NCI-H446 (cell line): ENCODE data around the gene ZNF880.
"Not testable (repeated sequence)": the region's sequence is repeated elsewhere in the genome, so short reads cannot be mapped to it uniquely, and the experiment has no call there.

Experiments used
- DNase-seq, 2 experiments: peaks; one replicate each; lab custom pipeline; 2025; lab: John Stamatoyannopoulos, UW

ZNF880 gene

GRCh38 chr19:52369559-52370340, at the start of gene ZNF880:
TSS of gene ZNF880 (plus strand) at chr19:52369923. CDS start at chr19:52369966, 43 bp downstream.
- peak in 1 of 2 experiments; percentile 31 for DNase-seq

- no peak for DNase-seq
Measured at GRCh38 chr19:52322429-52322828, 47.3 kb upstream of the ZNF880 start.

DNA sequence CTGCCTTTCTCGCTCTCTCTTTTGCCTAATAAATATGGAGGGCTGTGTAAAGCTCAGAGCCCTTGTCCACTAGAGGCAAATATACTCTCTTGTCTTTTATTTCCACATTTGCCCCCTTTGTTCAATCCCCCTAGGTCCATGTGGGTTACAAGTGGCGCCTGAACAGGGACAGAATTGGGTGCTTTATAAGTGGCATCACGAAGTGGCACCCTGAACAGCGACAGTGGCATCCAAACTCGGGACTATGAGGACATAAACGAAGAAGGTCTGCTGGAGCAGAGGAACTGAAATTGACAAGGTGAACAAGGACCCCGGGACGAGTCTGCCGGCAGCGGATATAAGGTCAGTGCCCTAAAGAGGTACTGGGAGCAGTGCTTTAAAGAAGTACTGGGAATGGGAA, 38.0 kb upstream of the ZNF880 start:
- DNase-seq, result no peak

- no peak for DNase-seq
Measured at GRCh38 chr19:52335768-52336116, 34.0 kb upstream of the ZNF880 start.

GRCh38 chr19:52336117-52336790, 33.5 kb upstream of the ZNF880 start, which contains the start of gene ZNF610:
TSS of gene ZNF610 (plus strand) at chr19:52336243. CDS start at chr19:52349173, 12,930 bp downstream.
- DNase-seq, result peak in 1 of 2 experiments; percentile 10

GRCh38 chr19:52336791-52337381, 32.8 kb upstream of the ZNF880 start:
- DNase-seq, result no peak

- not testable (repeated sequence) for DNase-seq
Measured at GRCh38 chr19:52339022-52339421, 30.7 kb upstream of the ZNF880 start.

DNA sequence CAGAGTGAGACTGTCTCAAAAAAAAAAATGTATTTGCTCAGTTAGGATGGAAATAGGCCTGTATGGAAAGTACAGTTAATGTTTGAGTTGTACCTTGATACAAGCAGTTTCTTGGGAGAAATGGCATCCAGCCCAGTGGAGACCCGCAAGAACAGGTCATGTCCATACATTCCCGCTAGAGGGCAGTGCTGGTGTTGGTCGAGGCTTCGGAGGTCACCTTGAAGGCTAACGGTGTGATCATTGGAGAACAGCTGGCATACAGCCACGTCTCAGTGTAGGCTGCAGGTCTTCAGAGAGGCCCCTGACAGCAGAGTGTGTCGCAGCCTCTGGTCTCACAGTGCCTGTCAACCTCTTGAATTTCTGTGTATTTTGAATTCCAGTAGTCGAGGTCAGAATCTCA, 26.2 kb upstream of the ZNF880 start:
- DNase-seq, result no peak

DNA sequence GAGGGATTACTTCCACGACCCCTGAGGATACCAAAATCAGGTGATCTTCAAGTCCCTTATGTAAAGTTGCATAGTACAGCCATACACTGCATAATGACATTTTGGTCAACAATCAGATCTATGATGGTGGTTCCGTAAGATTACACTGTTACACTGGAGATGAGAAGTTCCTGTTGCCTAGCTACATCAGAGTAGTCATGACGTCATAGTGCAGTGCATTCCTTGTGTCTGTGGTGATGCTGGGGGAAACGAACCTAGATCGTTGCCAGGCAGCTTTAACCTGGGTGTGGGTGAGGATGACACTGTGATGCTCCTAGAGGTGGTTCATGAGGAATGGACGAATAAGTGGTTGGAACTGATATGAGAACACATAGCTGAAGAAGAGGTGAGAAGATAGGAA, 24.6 kb upstream of the ZNF880 start:
- no peak for DNase-seq

GRCh38 chr19:52351512-52351911, 18.2 kb upstream of the ZNF880 start:
- no peak for DNase-seq

DNA sequence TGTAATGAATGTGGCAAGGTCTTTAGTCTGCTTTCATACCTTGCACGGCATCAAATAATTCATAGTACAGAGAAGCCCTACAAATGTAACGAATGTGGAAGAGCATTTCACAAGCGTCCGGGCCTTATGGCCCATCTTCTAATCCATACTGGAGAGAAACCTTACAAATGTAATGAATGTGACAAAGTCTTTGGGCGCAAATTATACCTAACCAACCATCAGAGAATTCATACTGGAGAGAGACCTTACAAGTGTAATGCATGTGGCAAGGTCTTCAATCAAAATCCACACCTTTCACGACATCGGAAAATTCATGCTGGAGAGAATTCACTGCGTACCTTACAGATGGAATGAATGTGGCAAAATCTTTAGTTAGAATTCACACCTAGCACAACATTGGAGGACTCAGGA, 3.3 kb upstream of the ZNF880 start:
- no peak for DNase-seq

DNA sequence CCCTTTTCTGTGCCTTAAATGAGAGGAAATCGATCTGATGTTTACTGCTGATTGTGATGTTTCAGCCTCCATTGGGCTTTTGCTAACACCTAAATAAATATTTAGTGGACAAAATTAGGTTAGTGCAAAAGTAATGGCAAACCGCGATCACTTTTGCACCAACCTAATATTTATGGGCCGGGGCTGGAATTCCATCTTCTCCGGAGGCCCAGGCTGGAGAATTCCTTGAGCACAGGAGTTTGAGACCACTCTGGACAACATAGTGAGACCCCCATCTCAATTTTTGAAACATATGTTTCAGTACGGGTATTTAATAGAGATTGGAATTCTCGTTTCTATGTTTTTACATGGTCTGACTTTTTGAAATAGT, 603 bp downstream of the ZNF880 start:
- DNase-seq, result no peak

- no peak for DNase-seq
Measured at GRCh38 chr19:52391135-52391534, 21.4 kb downstream of the ZNF880 start.

DNA sequence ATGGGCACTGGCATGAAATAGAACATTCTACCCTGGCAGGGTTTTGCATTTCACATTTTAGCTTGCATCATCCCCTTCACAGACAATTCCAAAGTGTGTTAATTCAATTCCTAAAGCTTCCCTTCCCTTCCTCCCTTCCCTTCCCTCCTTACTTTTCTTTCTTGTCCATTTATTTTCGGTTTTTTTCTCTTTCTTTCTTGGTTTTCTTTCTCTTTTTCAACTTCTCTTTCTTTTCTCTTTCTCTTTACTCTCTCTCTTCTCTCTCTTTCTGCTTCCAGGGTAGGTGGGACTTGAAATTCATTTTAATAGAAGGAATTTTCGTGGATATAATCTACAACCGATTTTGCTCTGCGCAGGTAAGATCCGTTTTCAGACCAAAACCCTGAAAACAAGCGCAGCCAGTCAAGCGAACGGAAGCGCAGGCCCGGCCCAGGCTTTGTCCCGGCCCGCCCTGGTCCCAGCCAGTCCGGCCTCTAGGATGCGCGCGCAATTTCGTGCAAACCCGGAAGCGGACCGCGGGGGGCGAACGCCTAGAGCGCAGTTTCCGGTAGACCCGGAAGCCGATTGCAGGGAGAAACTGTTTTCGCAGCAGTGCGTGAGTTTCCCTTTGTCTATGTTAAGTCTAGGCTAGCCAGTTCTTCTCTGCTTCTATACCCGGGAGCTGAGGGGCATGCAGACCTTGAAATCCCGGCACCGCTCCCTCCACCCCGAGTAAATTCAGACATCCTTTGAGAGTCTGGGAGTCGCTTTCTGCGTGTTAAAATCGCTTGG, 27.8 kb downstream of the ZNF880 start, which contains the start of gene ZNF528:
Gene ZNF528 (plus strand): TSS at position 540 of the 771 bp plus-strand sequence. CDS start 4,165 bp downstream, outside the sequence.
- peak; percentile 13 to 59 for DNase-seq

GRCh38 chr19:52398081-52398441, 28.3 kb downstream of the ZNF880 start:
- DNase-seq, result no peak

DNA sequence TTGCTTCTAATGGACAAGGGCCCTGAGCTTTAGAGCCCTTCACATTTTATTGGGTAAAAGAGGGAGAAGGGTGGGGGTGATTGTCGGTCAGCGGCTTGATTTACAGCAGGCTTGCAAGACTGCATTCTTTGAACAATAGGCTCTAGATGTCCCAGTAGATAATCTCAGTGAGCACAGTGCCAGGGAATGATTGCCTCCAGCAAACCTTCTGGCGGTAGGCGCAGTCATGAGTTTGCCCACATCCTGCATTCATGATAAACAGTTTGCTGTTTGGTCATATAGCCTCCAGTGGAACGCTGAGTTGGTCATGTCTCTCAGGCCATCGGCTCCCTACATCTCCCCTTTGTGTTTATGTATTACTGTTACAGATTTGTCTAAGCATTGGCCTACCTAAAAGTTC, 40.6 kb downstream of the ZNF880 start:
- DNase-seq, result no peak

DNA sequence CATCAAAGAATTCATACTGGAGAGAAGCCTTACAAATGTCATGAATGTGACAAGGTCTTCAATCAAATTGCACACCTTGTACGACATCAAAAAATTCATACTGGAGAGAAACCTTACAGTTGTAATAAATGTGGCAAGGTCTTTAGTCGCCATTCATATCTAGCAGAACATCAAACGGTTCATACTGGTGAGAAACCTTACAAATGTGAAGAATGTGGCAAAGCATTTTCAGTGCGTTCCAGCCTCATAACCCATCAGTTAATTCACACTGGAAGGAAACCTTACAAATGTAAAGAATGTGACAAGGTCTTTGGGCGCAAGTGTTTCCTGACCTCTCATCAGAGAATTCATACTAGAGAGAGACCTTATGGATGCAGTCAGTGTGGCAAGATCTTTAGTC, 46.0 kb downstream of the ZNF880 start:
- DNase-seq, result no peak

- no peak for DNase-seq
Measured at GRCh38 chr19:52428937-52429336, 59.2 kb downstream of the ZNF880 start, which contains the start of gene ZNF534. TSS of gene ZNF534 (plus strand) at chr19:52429148. CDS start at chr19:52431475, 2,327 bp downstream.
